ENCODE results near the gene CPT1A.
"Not testable (repeated sequence)": the region's sequence is repeated elsewhere in the genome, so short reads cannot be mapped to it uniquely, and the experiment has no call there.

The CPT1A gene

DNA sequence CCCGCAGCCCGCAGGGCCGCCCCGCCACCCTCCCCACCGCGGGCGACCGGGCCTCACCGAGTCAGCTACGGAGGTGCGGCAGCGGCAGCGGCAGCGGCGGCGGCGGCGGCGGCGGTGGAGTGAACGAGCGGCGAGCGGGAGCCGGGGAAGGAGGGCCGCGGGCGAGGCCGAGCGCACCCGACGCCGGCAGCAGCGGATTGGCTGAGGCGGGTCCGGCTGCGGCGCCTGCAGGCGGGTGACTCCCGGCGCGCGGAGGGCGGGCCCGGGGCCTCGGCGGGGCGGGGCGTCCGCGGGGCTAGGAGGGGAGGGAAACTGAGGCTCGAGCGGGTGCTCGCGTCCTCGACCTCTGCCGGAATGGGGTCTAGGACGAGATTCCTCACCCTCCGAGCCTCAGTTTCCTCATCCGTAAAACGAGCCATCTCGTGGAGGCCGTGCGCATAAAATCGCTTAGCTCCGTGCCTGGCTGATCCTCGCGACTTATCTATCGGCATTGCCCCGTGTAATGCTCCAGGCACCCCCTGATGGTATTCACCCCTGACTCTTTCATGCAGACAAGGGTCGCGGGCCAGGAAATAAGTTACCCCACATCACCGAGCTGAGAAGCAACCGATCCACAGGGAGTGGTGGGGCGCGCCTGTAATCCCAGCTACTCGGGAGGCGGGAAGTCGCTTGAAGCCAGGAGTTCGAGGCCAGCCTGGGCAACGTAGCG lies at the start of gene CPT1A:
TSS of gene CPT1A (minus strand) at position 199 of the 709 bp plus-strand sequence. CDS start 26,442 bp downstream, outside the sequence.
- peak; percentile 17 to 85 for DNase-seq

GRCh38 chr11:68890490-68891231 lies 48.9 kb upstream of the CPT1A start:
- peak in 1 of 2 experiments; percentile 47 for DNase-seq

DNA sequence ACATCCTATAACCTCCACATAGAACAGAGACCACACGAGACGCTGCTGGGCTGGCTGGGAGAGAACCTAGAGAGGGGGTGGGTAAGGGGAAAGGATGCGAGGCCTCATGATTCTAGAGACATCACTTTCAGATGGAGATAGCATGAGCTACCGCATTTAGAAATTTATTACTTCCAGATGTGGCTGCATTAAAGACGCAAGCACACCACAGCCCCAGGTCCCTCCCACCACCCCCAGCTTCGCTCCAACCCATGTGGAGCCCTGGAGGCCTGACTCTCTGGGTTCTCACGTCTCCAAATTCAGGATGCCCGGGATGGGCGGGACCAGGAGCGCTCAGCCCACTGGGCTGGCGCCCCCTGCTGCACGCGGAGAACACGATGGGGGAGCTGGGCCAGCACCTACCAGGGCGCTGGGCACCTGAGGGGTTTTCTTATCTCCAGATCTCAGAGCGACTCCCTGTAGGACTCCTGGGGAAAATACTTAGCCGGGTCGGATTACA lies 48.3 kb upstream of the CPT1A start:
- no peak for DNase-seq

- not testable (repeated sequence) for DNase-seq
Measured at GRCh38 chr11:68884827-68885226, 43.1 kb upstream of the CPT1A start.

DNA sequence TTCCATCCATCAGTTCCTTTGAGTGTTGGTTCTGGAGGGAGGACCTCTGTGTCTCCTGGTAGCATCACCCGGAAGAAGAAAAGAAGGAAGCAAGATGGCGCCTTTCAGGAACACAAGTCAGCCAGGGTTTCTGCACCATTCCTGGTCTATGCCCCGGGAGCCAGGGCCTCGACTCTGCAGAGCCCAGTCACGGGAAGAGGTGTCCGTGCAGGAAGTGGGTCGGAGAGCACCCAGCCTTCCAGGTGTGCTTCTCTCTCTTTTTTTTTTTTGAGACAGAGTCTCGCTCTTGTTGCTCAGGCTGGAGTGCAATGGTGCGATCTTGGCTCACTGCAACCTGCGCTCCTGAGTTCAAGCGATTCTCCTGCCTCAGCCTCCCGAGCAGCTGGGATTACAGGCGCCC lies 40.7 kb upstream of the CPT1A start:
- no peak for DNase-seq

DNA sequence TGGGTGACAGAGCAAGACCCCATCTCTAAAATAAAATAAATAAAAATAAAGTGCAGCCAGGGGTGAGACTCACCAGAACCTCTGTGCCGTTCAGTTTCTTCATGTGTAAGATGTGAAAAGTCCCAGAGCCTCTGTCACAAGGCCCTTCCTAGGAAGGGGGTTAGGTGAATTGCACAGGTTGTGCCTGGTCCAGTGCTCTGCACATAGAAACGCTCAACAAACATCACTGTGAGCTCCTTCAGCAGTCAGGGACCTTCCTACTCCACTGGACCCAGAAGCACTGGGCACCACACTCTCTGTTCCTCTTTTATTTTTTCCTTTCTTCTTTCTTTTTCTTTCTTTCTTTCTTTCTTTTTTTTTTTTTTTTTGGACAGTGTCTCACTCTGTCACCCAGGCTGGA lies 39.6 kb upstream of the CPT1A start:
- no peak for DNase-seq

DNA sequence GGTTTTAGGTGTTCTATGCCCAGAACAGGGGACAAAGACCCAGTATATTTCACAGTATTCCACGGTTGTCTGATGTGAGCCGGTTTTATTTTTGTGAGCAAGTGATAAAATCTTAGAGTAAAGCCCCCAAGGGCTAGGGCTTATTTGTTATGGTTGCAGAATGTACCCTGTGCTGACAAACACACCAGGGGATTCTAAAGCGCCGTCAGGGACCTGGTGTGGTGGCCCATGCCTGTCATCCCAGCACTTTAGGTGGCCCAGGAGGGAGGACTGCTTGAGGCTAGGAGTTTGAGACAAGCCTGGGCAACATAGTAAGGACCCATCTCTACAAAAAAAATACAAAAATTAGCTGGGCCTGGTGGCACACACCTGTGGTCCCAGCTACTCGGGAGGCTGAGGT lies 39.1 kb upstream of the CPT1A start:
- DNase-seq: no peak

GRCh38 chr11:68878022-68878421 lies 36.3 kb upstream of the CPT1A start:
- no peak for DNase-seq

DNA sequence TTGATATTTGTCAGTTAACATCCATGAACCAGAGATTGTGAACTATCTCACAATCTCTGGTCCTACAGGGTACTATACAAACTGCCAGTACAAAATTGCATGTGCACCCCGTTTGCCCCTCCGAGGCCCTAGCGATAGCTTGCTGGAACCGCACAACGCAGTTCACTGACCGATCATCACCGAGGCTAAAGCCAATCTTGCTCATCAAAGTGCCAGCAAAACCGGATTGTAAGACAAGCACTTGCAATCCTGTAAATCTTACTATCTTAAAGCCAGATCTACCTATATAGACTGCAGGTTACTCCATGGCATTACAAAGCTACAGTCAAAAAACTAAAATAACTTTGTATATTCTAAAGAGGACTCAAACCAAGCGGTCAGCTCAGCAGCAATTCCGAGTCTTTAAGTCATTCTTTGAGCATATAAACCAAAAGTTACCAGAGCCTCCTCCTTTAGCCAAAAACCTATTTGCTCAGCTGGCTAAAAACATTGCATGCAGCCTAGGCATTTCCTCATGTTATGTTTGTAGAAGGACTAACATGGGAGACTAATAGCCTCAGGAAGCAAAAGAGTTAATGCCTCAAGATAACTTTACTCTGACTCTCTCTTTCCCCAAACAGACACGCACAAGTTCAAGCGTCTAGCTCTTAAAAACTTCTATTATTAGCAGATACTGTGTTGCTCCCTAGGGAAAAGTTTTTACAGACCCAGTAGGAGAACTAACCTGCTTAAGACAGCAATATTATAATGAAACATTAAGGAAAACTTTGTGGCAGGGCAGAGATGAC lies 30.7 kb upstream of the CPT1A start:
- no peak for DNase-seq

GRCh38 chr11:68870470-68870869 lies 28.8 kb upstream of the CPT1A start:
- no peak for DNase-seq

- DNase-seq: no peak
Measured at GRCh38 chr11:68868221-68868835, 26.6 kb upstream of the CPT1A start.

- no peak for DNase-seq
Measured at GRCh38 chr11:68867066-68867465, 25.4 kb upstream of the CPT1A start.

GRCh38 chr11:68865241-68865640 lies 23.5 kb upstream of the CPT1A start:
- DNase-seq: no peak

DNA sequence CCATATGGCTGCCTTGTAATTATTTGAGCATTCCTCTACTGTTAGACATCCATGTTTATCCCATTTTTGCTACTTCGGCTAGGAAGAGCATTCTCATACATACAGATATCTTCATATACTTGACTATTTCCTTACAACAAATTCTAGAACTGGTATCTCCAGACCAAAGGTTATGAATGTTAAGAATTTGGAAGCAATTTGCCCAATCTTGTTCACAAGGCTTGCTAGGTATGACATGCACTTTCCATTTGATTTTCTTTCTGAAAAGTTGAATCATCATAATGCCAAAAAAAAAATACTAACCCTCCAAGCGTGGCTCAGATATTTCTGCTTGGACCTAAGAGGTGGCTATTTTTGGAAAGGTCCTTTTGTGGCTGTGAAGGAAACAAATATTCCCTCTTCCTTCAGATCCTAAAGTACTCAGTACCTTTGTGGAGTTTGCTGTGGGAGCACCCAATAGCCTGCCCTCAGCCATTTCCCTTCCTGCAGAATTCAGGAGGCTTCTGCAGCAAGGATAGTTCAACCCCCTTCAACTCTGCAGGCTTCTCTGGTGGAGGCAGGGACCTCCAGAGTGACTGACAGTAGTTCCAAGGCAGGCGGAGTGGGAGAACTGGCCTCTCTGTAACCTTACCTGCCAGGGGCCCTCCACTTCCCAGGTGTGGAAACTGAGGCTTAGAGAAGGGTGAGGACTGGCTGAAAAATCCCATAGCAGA lies 22.0 kb upstream of the CPT1A start:
- no peak for DNase-seq

DNA sequence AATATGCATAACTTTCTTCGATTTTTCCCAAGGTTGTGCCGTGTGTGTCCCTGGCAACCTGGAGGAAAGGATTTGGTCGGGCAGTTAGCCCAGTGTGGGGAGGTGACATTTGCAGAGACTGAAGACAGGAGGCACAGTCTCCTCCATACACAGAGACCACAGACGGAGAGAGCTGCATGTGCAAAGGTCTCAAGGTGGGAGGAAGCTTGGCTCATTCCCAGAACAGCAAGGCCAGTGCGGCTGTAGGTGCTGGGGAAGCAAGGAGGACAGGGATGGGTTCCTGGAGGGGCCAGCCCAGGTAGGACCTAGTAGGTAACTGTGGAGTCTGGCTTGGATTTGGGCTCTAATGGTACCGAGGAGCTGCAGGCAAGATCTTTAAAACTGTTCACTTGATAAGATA lies 20.7 kb upstream of the CPT1A start:
- no peak for DNase-seq

- DNase-seq: no peak
Measured at GRCh38 chr11:68859123-68859522, 17.4 kb upstream of the CPT1A start.

DNA sequence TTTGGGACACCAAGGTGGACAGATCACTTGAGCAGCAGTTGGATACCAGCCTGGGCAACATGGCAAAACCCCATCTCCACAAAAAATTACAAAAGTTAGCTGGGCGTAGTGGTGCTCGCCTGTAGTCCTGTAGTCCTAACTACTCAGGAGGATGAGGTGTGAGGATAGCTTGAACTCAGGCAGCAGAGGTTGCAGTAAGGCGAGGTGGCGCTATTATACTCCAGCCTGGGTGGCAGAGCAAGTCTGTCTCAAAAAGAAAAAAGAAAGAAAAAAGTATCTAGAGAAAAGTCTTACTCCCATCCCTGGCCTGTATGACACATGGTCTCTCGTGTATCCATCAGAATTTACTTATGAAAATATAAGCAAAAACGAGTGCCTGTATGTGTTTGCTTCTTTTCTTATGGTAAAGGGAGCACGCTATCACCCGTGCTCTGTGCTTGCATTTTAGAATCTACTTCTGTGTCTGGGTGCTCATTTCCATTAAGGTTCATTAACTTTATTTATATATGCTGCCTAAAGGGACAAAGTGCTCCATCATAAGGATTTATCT lies 15.4 kb upstream of the CPT1A start:
- DNase-seq: no peak

- not testable (repeated sequence) for DNase-seq
Measured at GRCh38 chr11:68856425-68857030, 14.8 kb upstream of the CPT1A start.

GRCh38 chr11:68855205-68855981 lies 13.7 kb upstream of the CPT1A start:
- no peak for DNase-seq

- DNase-seq: no peak
Measured at GRCh38 chr11:68854273-68854958, 12.7 kb upstream of the CPT1A start.

All from SHP77 (cell line).